Measurements from ENCODE around the gene FOXK2. TPM values are rescaled to one million over a fixed set of nuclear protein-coding genes. Genes with fewer than 3 reads are reported as not detected.

Gene FOXK2
- total RNA-seq, 1 experiment from 2014 or later: 22.4 TPM

GRCh38 chr17:82627405-82627804, 107.9 kb downstream of the FOXK2 start:
- Histone ChIP-seq H3K9me2 (replicated peaks; ENCODE audit: insufficient read depth, low read length) (no peaks in the 10 kb centered on the region), H3K79me2 (ENCODE audit: low read length) (peaks cover 30% of the 10 kb centered on the region), H3K9ac (ENCODE audit: low read length) (no peak overlapping the region), H2AFZ (ENCODE audit: low read length) (no peak overlapping the region), H4K20me1 (ENCODE audit: insufficient read depth, low read depth, low read length) (peaks cover 4% of the 10 kb centered on the region; the same call in 1 of the 2 replicates), H3K9me3 (ENCODE audit: low read length) (no peaks in the 10 kb centered on the region), H3K27ac (ENCODE audit: low read length) (no peak overlapping the region), H3K27me3 (ENCODE audit: low read length) (no peaks in the 10 kb centered on the region), H3K4me1 (ENCODE audit: low read length) (no peaks in the 10 kb centered on the region), H3K4me2 (ENCODE audit: low read depth, low read length, poor library complexity, severe bottlenecking) (no peak overlapping the region), H3K4me3 (ENCODE audit: low read length) (no peak overlapping the region), H3K36me3 (ENCODE audit: insufficient read depth, low read length) (peaks cover 39% of the 10 kb centered on the region)
- DNase-seq: no peak

GRCh38 chr17:82629748-82630147, 110.2 kb downstream of the FOXK2 start:
- no peak overlapping the region for H3K4me2 ChIP-seq (ENCODE audit: low read depth, low read length, poor library complexity, severe bottlenecking)
- H3K9me3 ChIP-seq (ENCODE audit: low read length): no peaks in the 10 kb centered on the region
- no peak overlapping the region for H3K4me3 ChIP-seq (ENCODE audit: low read length)
- H3K27me3 ChIP-seq (ENCODE audit: low read length): no peaks in the 10 kb centered on the region
- H4K20me1 ChIP-seq (ENCODE audit: insufficient read depth, low read depth, low read length): peaks cover 14% of the 10 kb centered on the region
- no peak overlapping the region for H2AFZ ChIP-seq (ENCODE audit: low read length)
- no peaks in the 10 kb centered on the region for H3K4me1 ChIP-seq (ENCODE audit: low read length)
- no peak for DNase-seq
- H3K79me2 ChIP-seq (ENCODE audit: low read length): peaks cover 50% of the 10 kb centered on the region
- H3K9ac ChIP-seq (ENCODE audit: low read length): no peak overlapping the region
- H3K27ac ChIP-seq (ENCODE audit: low read length): no peak overlapping the region
- H3K36me3 ChIP-seq (ENCODE audit: insufficient read depth, low read length): peaks cover 40% of the 10 kb centered on the region
- H3K9me2 ChIP-seq (replicated peaks; ENCODE audit: insufficient read depth, low read length): no peaks in the 10 kb centered on the region

- H3K27me3 ChIP-seq (ENCODE audit: low read length): no peaks in the 10 kb centered on the region
- peaks cover 55% of the 10 kb centered on the region for H3K79me2 ChIP-seq (ENCODE audit: low read length)
- H4K20me1 ChIP-seq (ENCODE audit: insufficient read depth, low read depth, low read length): peaks cover 15% of the 10 kb centered on the region
Measured at GRCh38 chr17:82630212-82630611, 110.7 kb downstream of the FOXK2 start.

GRCh38 chr17:82631544-82631943, 112.0 kb downstream of the FOXK2 start:
- Histone ChIP-seq H3K9me2 (replicated peaks; ENCODE audit: insufficient read depth, low read length) (no peaks in the 10 kb centered on the region), H3K36me3 (ENCODE audit: insufficient read depth, low read length) (peaks cover 38% of the 10 kb centered on the region), H3K79me2 (ENCODE audit: low read length) (peaks cover 67% of the 10 kb centered on the region), H3K27ac (ENCODE audit: low read length) (no peak overlapping the region), H3K4me2 (ENCODE audit: low read depth, low read length, poor library complexity, severe bottlenecking) (no peak overlapping the region), H2AFZ (ENCODE audit: low read length) (no peak overlapping the region), H3K9ac (ENCODE audit: low read length) (no peak overlapping the region), H3K4me1 (ENCODE audit: low read length) (no peaks in the 10 kb centered on the region), H3K4me3 (ENCODE audit: low read length) (no peak overlapping the region), H4K20me1 (ENCODE audit: insufficient read depth, low read depth, low read length) (peaks cover 22% of the 10 kb centered on the region), H3K27me3 (ENCODE audit: low read length) (no peaks in the 10 kb centered on the region), H3K9me3 (ENCODE audit: low read length) (no peaks in the 10 kb centered on the region)
- no peak for DNase-seq

More at GRCh38 chr17:82630212-82630611, 110.7 kb downstream of the FOXK2 start:
- Histone ChIP-seq H3K9me2 (replicated peaks; ENCODE audit: insufficient read depth, low read length) (no peaks in the 10 kb centered on the region), H3K9me3 (ENCODE audit: low read length) (no peaks in the 10 kb centered on the region), H3K4me3 (ENCODE audit: low read length) (no peak overlapping the region), H3K4me1 (ENCODE audit: low read length) (no peaks in the 10 kb centered on the region), H3K4me2 (ENCODE audit: low read depth, low read length, poor library complexity, severe bottlenecking) (no peak overlapping the region), H2AFZ (ENCODE audit: low read length) (no peak overlapping the region), H3K9ac (ENCODE audit: low read length) (no peak overlapping the region), H3K27ac (ENCODE audit: low read length) (no peak overlapping the region), H3K36me3 (ENCODE audit: insufficient read depth, low read length) (peaks cover 39% of the 10 kb centered on the region)
- DNase-seq: no peak

- no peak overlapping the region for H3K4me2 ChIP-seq (ENCODE audit: low read depth, low read length, poor library complexity, severe bottlenecking)
- H3K79me2 ChIP-seq (ENCODE audit: low read length): peaks cover 71% of the 10 kb centered on the region
- no peak for DNase-seq
- peaks cover 31% of the 10 kb centered on the region for H4K20me1 ChIP-seq (ENCODE audit: insufficient read depth, low read depth, low read length)
- H3K9ac ChIP-seq (ENCODE audit: low read length): no peak overlapping the region
- H3K4me1 ChIP-seq (ENCODE audit: low read length): no peaks in the 10 kb centered on the region
- no peaks in the 10 kb centered on the region for H3K9me3 ChIP-seq (ENCODE audit: low read length)
- H2AFZ ChIP-seq (ENCODE audit: low read length): no peak overlapping the region
- no peaks in the 10 kb centered on the region for H3K27me3 ChIP-seq (ENCODE audit: low read length)
- peaks cover 35% of the 10 kb centered on the region for H3K36me3 ChIP-seq (ENCODE audit: insufficient read depth, low read length)
- H3K4me3 ChIP-seq (ENCODE audit: low read length): no peak overlapping the region
- H3K27ac ChIP-seq (ENCODE audit: low read length): no peak overlapping the region
- no peaks in the 10 kb centered on the region for H3K9me2 ChIP-seq (replicated peaks; ENCODE audit: insufficient read depth, low read length)
Measured at GRCh38 chr17:82632451-82632850, 112.9 kb downstream of the FOXK2 start.

- Histone ChIP-seq H4K20me1 (ENCODE audit: insufficient read depth, low read depth, low read length) (peaks cover 34% of the 10 kb centered on the region), H3K27ac (ENCODE audit: low read length) (no peak overlapping the region), H2AFZ (ENCODE audit: low read length) (no peak overlapping the region), H3K4me2 (ENCODE audit: low read depth, low read length, poor library complexity, severe bottlenecking) (no peak overlapping the region), H3K9ac (ENCODE audit: low read length) (no peak overlapping the region), H3K4me1 (ENCODE audit: low read length) (no peaks in the 10 kb centered on the region), H3K4me3 (ENCODE audit: low read length) (no peak overlapping the region), H3K79me2 (ENCODE audit: low read length) (peaks cover 74% of the 10 kb centered on the region), H3K36me3 (ENCODE audit: insufficient read depth, low read length) (peaks cover 29% of the 10 kb centered on the region), H3K9me3 (ENCODE audit: low read length) (no peaks in the 10 kb centered on the region), H3K27me3 (ENCODE audit: low read length) (no peaks in the 10 kb centered on the region), H3K9me2 (replicated peaks; ENCODE audit: insufficient read depth, low read length) (no peaks in the 10 kb centered on the region)
- no peak for DNase-seq
Measured at GRCh38 chr17:82633343-82633742, 113.8 kb downstream of the FOXK2 start.

GRCh38 chr17:82636626-82637598, 117.4 kb downstream of the FOXK2 start:
- peaks cover 96% of the 10 kb centered on the region for H3K79me2 ChIP-seq (ENCODE audit: low read length)
- no peaks in the 10 kb centered on the region for H3K27me3 ChIP-seq (ENCODE audit: low read length)
- no peak overlapping the region for H3K9ac ChIP-seq (ENCODE audit: low read length)
- H3K4me2 ChIP-seq (ENCODE audit: low read depth, low read length, poor library complexity, severe bottlenecking): no peak overlapping the region
- no peak overlapping the region for H3K4me3 ChIP-seq (ENCODE audit: low read length)
- peaks cover 30% of the 10 kb centered on the region; the same call in 1 of the 2 replicates for H4K20me1 ChIP-seq (ENCODE audit: insufficient read depth, low read depth, low read length)
- H3K9me3 ChIP-seq (ENCODE audit: low read length): no peaks in the 10 kb centered on the region
- H3K36me3 ChIP-seq (ENCODE audit: insufficient read depth, low read length): peaks cover 26% of the 10 kb centered on the region
- no peak overlapping the region for H3K27ac ChIP-seq (ENCODE audit: low read length)
- no peak overlapping the region for H2AFZ ChIP-seq (ENCODE audit: low read length)
- no peak for DNase-seq
- H3K9me2 ChIP-seq (replicated peaks; ENCODE audit: insufficient read depth, low read length): no peaks in the 10 kb centered on the region
- H3K4me1 ChIP-seq (ENCODE audit: low read length): no peaks in the 10 kb centered on the region

GRCh38 chr17:82638183-82638773, 118.7 kb downstream of the FOXK2 start:
- Histone ChIP-seq H3K27ac (ENCODE audit: low read length) (no peak overlapping the region), H3K9me3 (ENCODE audit: low read length) (no peaks in the 10 kb centered on the region), H3K36me3 (ENCODE audit: insufficient read depth, low read length) (peaks cover 35% of the 10 kb centered on the region), H3K4me2 (ENCODE audit: low read depth, low read length, poor library complexity, severe bottlenecking) (no peak overlapping the region), H3K4me1 (ENCODE audit: low read length) (no peaks in the 10 kb centered on the region), H2AFZ (ENCODE audit: low read length) (no peak overlapping the region), H4K20me1 (ENCODE audit: insufficient read depth, low read depth, low read length) (peaks cover 39% of the 10 kb centered on the region), H3K9me2 (replicated peaks; ENCODE audit: insufficient read depth, low read length) (no peaks in the 10 kb centered on the region), H3K79me2 (ENCODE audit: low read length) (peaks cover 96% of the 10 kb centered on the region), H3K9ac (ENCODE audit: low read length) (no peak overlapping the region), H3K27me3 (ENCODE audit: low read length) (no peaks in the 10 kb centered on the region), H3K4me3 (ENCODE audit: low read length) (no peak overlapping the region)
- no peak for DNase-seq
